Heart left ventricle (tissue), 16 donors: ENCODE data around the gene MCOLN2. TPM values are rescaled to one million over a fixed set of nuclear protein-coding genes. Genes with fewer than 3 reads are reported as not detected.

Experiments used
- ATAC-seq, 4 donors: fragments of 200-7000 bp; cut with Tn5 transposase; one replicate each; pipeline ENCODE4 v1.9.1; 2020 to 2022; ENCODE audit warnings: moderate library complexity in 4 of 4, mild to moderate bottlenecking in 3 of 4, moderate number of reproducible peaks in 1 of 4
- DNase-seq, 5 donors: peaks; one replicate each; pipeline ENCODE4 v3.0.0-alpha.2; 2020
- H3K27ac ChIP-seq, 12 donors: fragments of 200-600 bp; sonication (generic) in 4 of 12; one replicate each; pipeline versions ENCODE4 v1.5.0 to v1.8.0; 2016 to 2022; ENCODE audit warnings: mild to moderate bottlenecking in 2 of 12
- H3K27me3 ChIP-seq, 9 donors: fragments of 200-600 bp; sonication (generic) in 2 of 9; one replicate each; pipeline versions ENCODE4 v1.5.1 to v1.8.0; 2016 to 2022; ENCODE audit warnings: mild to moderate bottlenecking in 3 of 9
- H3K36me3 ChIP-seq, 9 donors: fragments of 200-600 bp; sonication (generic) in 2 of 9; one replicate each; pipeline versions ENCODE4 v1.5.0 to v1.8.0; 2018 to 2022; ENCODE audit warnings: mild to moderate bottlenecking in 2 of 9
- H3K4me1 ChIP-seq, 12 donors: fragments of 200-600 bp; sonication (generic) in 4 of 12; one replicate each; pipeline versions ENCODE4 v1.5.0 to v1.8.0; 2016 to 2022; ENCODE audit warnings: mild to moderate bottlenecking in 3 of 12
- H3K4me3 ChIP-seq, 12 donors: fragments of 200-600 bp; sonication (generic) in 4 of 12; one replicate each; pipeline versions ENCODE4 v1.5.0 to v1.8.0; 2017 to 2022; ENCODE audit warnings: mild to moderate bottlenecking in 9 of 12, moderate library complexity in 4 of 12
- H3K9me3 ChIP-seq, 12 donors: fragments of 200-600 bp; sonication (generic) in 4 of 12; one replicate each; pipeline versions ENCODE4 v1.5.0 to v1.8.0; 2016 to 2022; ENCODE audit warnings: mild to moderate bottlenecking in 1 of 12
- POLR2A ChIP-seq, 2 donors: fragments of 450-650 bp; IDR thresholded peaks; one replicate each; pipeline ENCODE4 v1.6.1; 2017; ENCODE audit warnings: antibody characterized with exemption in 2 of 2, mild to moderate bottlenecking in 2 of 2, moderate library complexity in 2 of 2
- WGBS, 4 donors: extraction: QIAGEN DNeasy Blood & Tissue Kit in 2 of 4; methylation state at CpG; one replicate each; pipeline versions ENCODE4 v1.1.5 to v1.1.7; 2013 to 2018; 5-methylcytosine and 5-hydroxymethylcytosine counted together
- intact Hi-C, 10 donors: fragments of 100-400 bp; cut with DNase I; formaldehyde crosslinking; loops; one replicate each; pipeline versions ENCODE4 v1.11.1 to v1.14.2; 2022
- polyA plus RNA-seq, 2 donors: library from polyadenylated mRNA; stranded (reverse); fragments of 200-250 nt; gene quantifications; one replicate each; pipeline ENCODE4 v1.2.3, GENCODE V29; 2013
- total RNA-seq, 9 donors: library from RNA; depleted of rRNA in 2 of 9; stranded (reverse); fragments of >200 nt in 2 of 9; fragmentation: NEBNext Ultra II Directional in 3 of 9; extraction: Animal tissue kit (Norgen Biotek cat#: 25700) in 3 of 9; gene quantifications; one replicate each; pipeline versions ENCODE4 v1.1.0 to v1.2.4, GENCODE V29; 2016 to 2023
- TF ChIP-seq, protein P1 (sequence below), 12 donors: fragments of 200-600 bp; sonication (generic) in 4 of 12; IDR thresholded peaks; one replicate each; pipeline versions ENCODE4 v1.5.0 to v1.8.0; 2018 to 2022; ENCODE audit warnings: antibody characterized with exemption in 12 of 12, mild to moderate bottlenecking in 5 of 12
- donor health status: ischemic (EF 13 %, LVEDD 7.1; RV severe dilation, severe dysfunction).
- donor health status: healthy with polysubstance abuse.
- donor health status: DM: no; HTN: yes; CAD: no.
- donor health status: DM: no; HTN: no; CAD: no.
- donor health status: ischemic (EF 25% LVEDD 6.9; RV normal size, moderate dysfunction).
- donor health status: ischemic (EF 25% LVEDD 5.7; RV mildly dilated, moderate dysfunction).
- donor health status: healthy.
- donor health status: DM: yes; HTN: yes; CAD: no.
- donor health status: ischemic (EF 35%, LVEDD 5.7; RV mildly dilated, moderate dysfunction).
- donor health status: nonischemic (EF 11% LVEDD 7.7; RV severe dilation, severe dysfunction).
- donor health status: DM: yes; HTN: yes; CAD: no.
- donor health status: PGD.
- donor health status: ischemic (EF 29% LVEDD 5.4; RV normal size, mild dysfunction).
- donor health status: nonischemic (EF 23%, LVEDD 6.1; RV moderate dilation, normal function).

MCOLN2 gene
- total and polyA plus RNA-seq, 11 donors: 0.12 to 2.9 (median 1.1) TPM; not detected in 8

- ATAC-seq (no peak), DNase-seq (no peak)
- Histone ChIP-seq H3K4me1 (no peaks in the 10 kb centered on the region), H3K27ac (no peak overlapping the region), H3K4me3 (no peak overlapping the region), H3K36me3 (no peaks in the 10 kb centered on the region), H3K9me3 (no peaks in the 10 kb centered on the region), H3K27me3 (peaks cover 0 to 6% (median 0%) of the 10 kb centered on the region in 9 donors)
- WGBS, 4 donors: 83 to 90% (median 89%) methylated on average over 4 of the region's 4 CpGs
- intact Hi-C loops: loop anchor here in 8 of 10 donors (5.0 to 10.0 kb wide), 8 partner anchors 146 to 1026 kb away; no protein-coding TSS in a partner anchor
- TF ChIP-seq, protein P1, sequence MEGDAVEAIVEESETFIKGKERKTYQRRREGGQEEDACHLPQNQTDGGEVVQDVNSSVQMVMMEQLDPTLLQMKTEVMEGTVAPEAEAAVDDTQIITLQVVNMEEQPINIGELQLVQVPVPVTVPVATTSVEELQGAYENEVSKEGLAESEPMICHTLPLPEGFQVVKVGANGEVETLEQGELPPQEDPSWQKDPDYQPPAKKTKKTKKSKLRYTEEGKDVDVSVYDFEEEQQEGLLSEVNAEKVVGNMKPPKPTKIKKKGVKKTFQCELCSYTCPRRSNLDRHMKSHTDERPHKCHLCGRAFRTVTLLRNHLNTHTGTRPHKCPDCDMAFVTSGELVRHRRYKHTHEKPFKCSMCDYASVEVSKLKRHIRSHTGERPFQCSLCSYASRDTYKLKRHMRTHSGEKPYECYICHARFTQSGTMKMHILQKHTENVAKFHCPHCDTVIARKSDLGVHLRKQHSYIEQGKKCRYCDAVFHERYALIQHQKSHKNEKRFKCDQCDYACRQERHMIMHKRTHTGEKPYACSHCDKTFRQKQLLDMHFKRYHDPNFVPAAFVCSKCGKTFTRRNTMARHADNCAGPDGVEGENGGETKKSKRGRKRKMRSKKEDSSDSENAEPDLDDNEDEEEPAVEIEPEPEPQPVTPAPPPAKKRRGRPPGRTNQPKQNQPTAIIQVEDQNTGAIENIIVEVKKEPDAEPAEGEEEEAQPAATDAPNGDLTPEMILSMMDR (IDR thresholded peaks at IDR 0.05): no peak
- TF ChIP-seq POLR2A (IDR thresholded peaks at IDR 0.05): no peak
Measured at GRCh38 chr1:84930329-84930728, 66.6 kb downstream of the MCOLN2 start.

DNA sequence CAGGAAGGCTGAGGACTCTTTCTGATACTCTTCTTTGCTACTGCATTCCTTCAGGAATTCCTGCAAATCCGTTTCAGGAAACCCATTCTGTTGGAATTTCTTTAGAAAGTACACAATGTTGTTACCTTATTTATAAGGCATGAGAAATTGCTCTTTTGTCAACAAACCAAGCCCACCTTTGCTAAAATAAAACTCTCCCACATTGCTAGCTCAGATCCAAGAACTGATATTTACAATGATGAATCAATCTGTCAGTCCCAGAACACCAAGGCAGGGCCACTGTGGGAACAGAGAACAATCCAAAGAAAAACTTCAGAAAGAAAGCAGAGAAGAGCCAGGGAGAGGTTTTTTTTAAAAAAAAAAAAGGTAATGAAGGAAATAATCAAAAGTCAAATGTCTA lies 67.3 kb downstream of the MCOLN2 start:
- no peaks in the 10 kb centered on the region for H3K4me1 ChIP-seq
- intact Hi-C loops: no loop called here
- H3K27me3 ChIP-seq: peaks cover 0 to 6% (median 0%) of the 10 kb centered on the region in 9 donors
- H3K36me3 ChIP-seq: no peaks in the 10 kb centered on the region
- ATAC-seq (no peak), DNase-seq (no peak)
- no peaks in the 10 kb centered on the region for H3K9me3 ChIP-seq
- no peak overlapping the region for H3K4me3 ChIP-seq
- TF ChIP-seq, protein P1 (IDR thresholded peaks at IDR 0.05): no peak
- TF ChIP-seq POLR2A (IDR thresholded peaks at IDR 0.05): no peak
- 48 to 68% (median 54%) methylated on average over 1 of the region's 1 CpG for WGBS, 4 donors
- no peak overlapping the region for H3K27ac ChIP-seq

GRCh38 chr1:84928979-84929378 lies 67.9 kb downstream of the MCOLN2 start:
- DNase-seq: no peak
- Histone ChIP-seq H3K36me3 (no peaks in the 10 kb centered on the region), H3K4me1 (no peaks in the 10 kb centered on the region), H3K9me3 (no peaks in the 10 kb centered on the region), H3K27me3 (peaks cover 0 to 6% (median 0%) of the 10 kb centered on the region in 9 donors), H3K27ac (no peak overlapping the region), H3K4me3 (no peak overlapping the region)
- TF ChIP-seq, protein P1 (IDR thresholded peaks at IDR 0.05): no peak
- TF ChIP-seq POLR2A (IDR thresholded peaks at IDR 0.05): no peak
- WGBS, 4 donors: 62 to 85% (median 75%) methylated on average over 4 of the region's 4 CpGs
- intact Hi-C loops: no loop called here
- ATAC-seq: no peak

- Histone ChIP-seq H3K4me3 (no peak overlapping the region), H3K27me3 (no peaks in the 10 kb centered on the region)
- ATAC-seq: no peak
Measured at GRCh38 chr1:84923317-84923716, 73.6 kb downstream of the MCOLN2 start.

More at GRCh38 chr1:84923317-84923716, 73.6 kb downstream of the MCOLN2 start:
- Histone ChIP-seq H3K36me3 (no peaks in the 10 kb centered on the region), H3K4me1 (no peaks in the 10 kb centered on the region), H3K9me3 (no peaks in the 10 kb centered on the region), H3K27ac (no peak overlapping the region)
- no peak for DNase-seq
- TF ChIP-seq POLR2A (IDR thresholded peaks at IDR 0.05): no peak
- TF ChIP-seq, protein P1 (IDR thresholded peaks at IDR 0.05): no peak
- intact Hi-C loops: no loop called here
- 80 to 96% (median 87%) methylated on average over 3 of the region's 3 CpGs for WGBS, 4 donors
